ENCODE results near the gene OPN1LW. TPM values are rescaled to one million over a fixed set of nuclear protein-coding genes. Genes with fewer than 3 reads are reported as not detected.
A peak's percentile ranks its signal among the peaks of the same experiment; 100 is the strongest.
"Not testable (repeated sequence)": the region's sequence is repeated elsewhere in the genome, so short reads cannot be mapped to it uniquely, and the experiment has no call there.

OPN1LW gene
- total RNA-seq: not detected
- not detected for polyA plus RNA-seq

DNA sequence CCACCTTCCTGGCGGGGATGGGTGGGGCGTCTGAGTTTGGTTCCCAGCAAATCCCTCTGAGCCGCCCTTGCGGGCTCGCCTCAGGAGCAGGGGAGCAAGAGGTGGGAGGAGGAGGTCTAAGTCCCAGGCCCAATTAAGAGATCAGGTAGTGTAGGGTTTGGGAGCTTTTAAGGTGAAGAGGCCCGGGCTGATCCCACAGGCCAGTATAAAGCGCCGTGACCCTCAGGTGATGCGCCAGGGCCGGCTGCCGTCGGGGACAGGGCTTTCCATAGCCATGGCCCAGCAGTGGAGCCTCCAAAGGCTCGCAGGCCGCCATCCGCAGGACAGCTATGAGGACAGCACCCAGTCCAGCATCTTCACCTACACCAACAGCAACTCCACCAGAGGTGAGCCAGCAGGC lies at the start of gene OPN1LW:
TSS of gene OPN1LW (plus strand) at position 234 of the 400 bp plus-strand sequence. CDS start at position 275, 41 bp downstream.
- H3K9me3 Mint-ChIP-seq; H3K4me1 Mint-ChIP-seq; H3K36me3 Mint-ChIP-seq; H3K9me3 ChIP-seq (ENCODE audit: low read length); H3K27me3 ChIP-seq (ENCODE audit: insufficient read depth, low read length, poor library complexity, severe bottlenecking); H3K27me3 Mint-ChIP-seq; DNase-seq; CTCF ChIA-PET; H3K4me3 ChIP-seq (ENCODE audit: low read length); H3K36me3 ChIP-seq (ENCODE audit: insufficient read depth, low read length); H3K27ac ChIP-seq (ENCODE audit: low read depth, low read length); H3K4me1 ChIP-seq (ENCODE audit: insufficient read depth, low read length); POLR2A ChIA-PET: not testable (repeated sequence)
- peak within 1 kb of the TSS in 1 of 8 donors; percentile 73 for H3K27ac Mint-ChIP-seq
- H3K4me3 Mint-ChIP-seq: peak within 1 kb of the TSS in 1 of 7 donors; percentile 27

DNA sequence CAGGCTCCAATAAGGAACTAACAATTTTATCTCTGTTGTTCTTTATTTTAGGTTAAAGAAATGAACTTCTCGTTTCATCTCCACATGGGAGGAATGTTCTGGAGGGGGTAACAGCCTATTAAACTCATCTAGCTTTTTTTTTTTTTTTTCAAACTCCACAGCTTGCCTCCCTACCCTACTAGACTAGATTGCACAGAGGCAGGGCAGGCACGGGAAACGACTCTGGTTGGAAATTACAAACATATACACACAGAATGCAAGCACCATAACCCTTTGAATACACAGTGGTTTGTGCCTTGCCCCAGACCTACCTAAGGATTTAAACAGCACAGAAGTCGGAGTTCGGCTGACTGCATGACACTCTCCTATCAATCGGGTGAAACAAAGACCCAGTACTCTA lies 49.2 kb upstream of the OPN1LW start:
- Mint-ChIP-seq H3K36me3 (peaks cover 0 to 35% (median 6%) of the 10 kb centered on the region in 3 donors), H3K9me3 (no peaks in the 10 kb centered on the region), H3K27ac (peak overlapping the region; percentile 67 to 99 (median 96)), H3K27me3 (peaks cover 5 to 17% of the 10 kb centered on the region in 2 donors), H3K4me3 (peak overlapping the region; percentile 92 to 98 (median 96)), H3K4me1 (peaks cover 50 to 71% (median 70%) of the 10 kb centered on the region in 3 donors)
- CTCF ChIA-PET: interaction anchor here (0.8 to 2.5 kb wide), 3 partner anchors 10 to 232 kb away, joined by 3 to 6 read pairs (median 4); no protein-coding TSS in a partner anchor
- Histone ChIP-seq H3K4me1 (ENCODE audit: insufficient read depth, low read length) (peaks cover 45% of the 10 kb centered on the region), H3K36me3 (ENCODE audit: insufficient read depth, low read length) (peaks cover 4% of the 10 kb centered on the region), H3K27me3 (ENCODE audit: insufficient read depth, low read length, poor library complexity, severe bottlenecking) (no peaks in the 10 kb centered on the region), H3K27ac (ENCODE audit: low read depth, low read length) (peak overlapping the region; percentile 87), H3K4me3 (ENCODE audit: low read length) (peak overlapping the region; percentile 86), H3K9me3 (ENCODE audit: low read length) (no peaks in the 10 kb centered on the region)
- POLR2A ChIA-PET: no interaction called here
- DNase-seq: no peak

DNA sequence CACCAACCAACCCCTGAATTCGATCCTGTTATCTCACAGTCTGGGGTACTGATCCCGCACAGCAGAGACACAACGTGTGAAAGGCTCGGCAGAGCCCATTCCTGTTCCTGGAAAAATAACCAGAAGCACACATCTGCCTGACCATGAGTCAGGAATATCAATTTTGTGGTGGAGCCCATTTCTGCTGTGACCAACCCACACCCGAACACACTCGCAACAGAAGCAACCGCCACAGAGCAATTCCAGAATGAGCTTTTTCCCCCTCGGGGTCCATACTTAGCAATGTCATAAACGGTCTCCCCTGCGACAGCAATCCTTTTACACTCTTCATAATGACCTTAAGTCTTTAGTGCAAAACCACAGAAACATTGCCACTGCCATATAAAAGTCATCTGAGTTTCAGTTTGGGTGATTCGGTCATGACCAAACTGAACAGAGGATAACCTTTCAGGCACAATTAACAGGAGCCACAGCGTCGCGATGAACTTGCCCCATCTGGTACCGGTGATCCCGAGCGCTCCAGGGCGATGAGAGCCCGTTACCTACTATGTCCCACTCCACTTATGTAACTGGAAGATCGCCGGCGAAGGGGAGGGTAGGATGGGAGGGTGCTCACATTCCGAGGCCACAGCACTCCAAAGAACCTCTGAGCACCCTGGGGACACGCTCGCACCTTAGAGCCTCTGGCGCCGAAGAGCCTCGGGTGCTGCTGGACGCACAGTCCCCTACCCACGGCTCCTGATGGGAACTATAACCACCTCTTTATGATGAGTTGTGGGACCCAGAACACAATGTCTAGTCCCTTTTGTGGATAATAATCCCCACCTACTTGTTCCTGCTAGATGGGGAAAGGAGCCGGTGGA lies 47.7 kb upstream of the OPN1LW start:
- no peaks in the 10 kb centered on the region for H3K9me3 Mint-ChIP-seq
- peak in 1 of 5 donors; percentile 10 for DNase-seq
- POLR2A ChIA-PET: interaction anchor here (0.5 to 1.0 kb wide), 2 partner anchors 13 to 76 kb away, joined by 3 to 7 read pairs; partner anchors contain the start of gene IRAK1

DNA sequence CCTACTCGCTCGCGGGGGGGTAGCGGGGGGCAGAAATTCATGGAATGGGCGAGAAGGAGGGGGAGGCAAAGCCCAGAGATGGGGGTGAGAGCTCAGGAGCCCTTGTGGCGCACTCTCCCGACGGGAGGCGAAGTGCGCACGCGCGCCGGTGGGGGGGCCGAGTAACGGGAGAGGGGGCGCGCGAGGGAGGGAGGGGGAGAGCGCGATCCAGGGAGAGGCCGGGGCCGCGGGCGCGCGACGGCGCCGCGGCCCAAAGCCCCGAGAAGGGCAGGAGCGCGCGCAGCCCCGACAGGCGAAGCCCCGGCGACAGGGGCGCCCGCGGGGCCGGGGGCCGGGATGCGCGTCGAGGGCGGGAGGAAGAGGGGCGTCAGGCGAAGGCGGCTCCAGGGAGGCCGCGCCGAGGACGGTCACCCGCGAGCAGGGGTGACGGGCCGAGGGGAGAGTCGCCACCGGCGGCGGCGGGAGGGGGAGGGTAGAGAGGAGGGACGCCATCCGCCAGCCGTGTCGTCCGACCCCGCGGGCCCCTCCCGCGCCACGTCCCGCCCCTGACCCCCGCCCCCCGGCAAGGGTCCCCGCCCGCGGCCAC lies 46.9 kb upstream of the OPN1LW start:
- Histone ChIP-seq H3K27ac (ENCODE audit: low read depth, low read length) (peak overlapping the region; percentile 87), H3K36me3 (ENCODE audit: insufficient read depth, low read length) (no peaks in the 10 kb centered on the region), H3K4me1 (ENCODE audit: insufficient read depth, low read length) (peaks cover 36% of the 10 kb centered on the region), H3K4me3 (ENCODE audit: low read length) (peak overlapping the region; percentile 86), H3K9me3 (ENCODE audit: low read length) (no peaks in the 10 kb centered on the region), H3K27me3 (ENCODE audit: insufficient read depth, low read length, poor library complexity, severe bottlenecking) (no peaks in the 10 kb centered on the region)
- POLR2A ChIA-PET: interaction anchor here (0.5 to 1.0 kb wide), 2 partner anchors 13 to 77 kb away, joined by 3 to 7 read pairs; partner anchors contain the start of gene IRAK1
- H3K4me1 Mint-ChIP-seq: peaks cover 35 to 51% (median 50%) of the 10 kb centered on the region in 3 donors
- no peaks in the 10 kb centered on the region for H3K9me3 Mint-ChIP-seq
- peaks cover 0 to 20% (median 0%) of the 10 kb centered on the region in 3 donors for H3K36me3 Mint-ChIP-seq
- H3K4me3 Mint-ChIP-seq: peak overlapping the region; percentile 92 to 98 (median 96)
- DNase-seq: peak; percentile 59 to 85 (median 67)
- H3K27me3 Mint-ChIP-seq: peaks cover 5 to 14% of the 10 kb centered on the region in 2 donors
- peak overlapping the region; percentile 88 to 99 (median 97) for H3K27ac Mint-ChIP-seq
- CTCF ChIA-PET: interaction anchor here (1.1 to 1.6 kb wide), 3 partner anchors 33 to 40 kb away, joined by 3 to 4 read pairs (median 3); no protein-coding TSS in a partner anchor

More for the DNA sequence above, 47.7 kb upstream of the OPN1LW start:
- Histone ChIP-seq H3K27ac (ENCODE audit: low read depth, low read length) (peak overlapping the region; percentile 87), H3K4me3 (ENCODE audit: low read length) (peak overlapping the region; percentile 86), H3K27me3 (ENCODE audit: insufficient read depth, low read length, poor library complexity, severe bottlenecking) (no peaks in the 10 kb centered on the region), H3K4me1 (ENCODE audit: insufficient read depth, low read length) (peaks cover 44% of the 10 kb centered on the region), H3K36me3 (ENCODE audit: insufficient read depth, low read length) (peaks cover 3% of the 10 kb centered on the region), H3K9me3 (ENCODE audit: low read length) (no peaks in the 10 kb centered on the region)
- CTCF ChIA-PET: interaction anchor here (0.7 to 1.6 kb wide), 3 partner anchors 32 to 41 kb away, joined by 3 to 4 read pairs (median 4); no protein-coding TSS in a partner anchor
- H3K4me3 Mint-ChIP-seq: peak overlapping the region; percentile 92 to 98 (median 96)
- peak overlapping the region; percentile 88 to 99 (median 97) for H3K27ac Mint-ChIP-seq
- peaks cover 0 to 25% (median 0%) of the 10 kb centered on the region in 3 donors for H3K36me3 Mint-ChIP-seq
- peaks cover 5 to 18% of the 10 kb centered on the region in 2 donors for H3K27me3 Mint-ChIP-seq
- peaks cover 41 to 59% (median 58%) of the 10 kb centered on the region in 3 donors for H3K4me1 Mint-ChIP-seq

DNA sequence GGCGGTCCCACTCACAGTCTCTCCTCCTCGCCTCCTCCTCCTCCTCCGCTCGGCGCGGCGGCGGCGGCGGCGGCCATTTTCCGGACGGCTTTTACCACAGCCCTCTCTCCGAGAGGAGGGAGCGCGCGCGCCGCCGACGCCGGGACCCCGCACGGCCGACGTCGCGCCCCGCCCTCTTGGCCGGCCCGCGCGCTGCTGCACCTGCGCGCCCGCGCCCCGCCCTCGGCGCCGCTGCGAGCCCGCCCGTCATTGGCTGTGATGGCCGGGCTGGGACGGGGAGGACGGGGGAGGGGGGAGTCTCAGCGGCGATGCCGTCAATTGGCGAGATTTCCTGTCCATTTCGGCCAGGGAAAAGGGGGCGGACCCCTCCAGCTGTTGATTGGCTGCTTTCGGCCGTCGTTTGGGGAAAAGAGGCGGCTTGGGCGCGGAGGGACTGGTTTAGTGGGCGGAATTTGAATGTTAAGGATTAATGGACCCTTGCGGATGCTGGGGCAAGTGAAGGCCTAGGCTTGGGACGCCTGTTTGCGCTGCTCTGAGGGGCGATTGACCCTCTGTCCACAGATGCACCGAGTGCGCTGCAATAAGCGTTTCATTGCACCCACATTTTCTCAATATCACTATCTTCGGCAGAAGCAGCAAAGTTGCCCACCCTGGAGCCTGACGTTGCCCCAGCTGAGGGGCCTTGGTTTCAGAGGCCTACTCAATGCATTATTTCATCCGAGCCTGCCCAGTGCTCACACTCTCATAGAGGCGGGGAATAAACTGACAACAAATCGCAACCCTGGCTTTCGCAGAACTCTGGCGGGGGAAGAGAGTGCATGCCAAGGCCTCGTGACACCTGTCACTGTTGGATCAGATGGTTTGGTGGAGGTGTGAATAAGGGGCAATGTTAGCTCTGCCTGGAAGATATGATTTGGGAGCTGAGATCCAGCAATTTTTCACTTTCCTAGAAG lies 46.2 kb upstream of the OPN1LW start, which contains the start of gene MECP2:
TSS of gene MECP2 (minus strand) at position 129 of the 953 bp plus-strand sequence.
- H3K27ac ChIP-seq (ENCODE audit: low read depth, low read length): peak within 1 kb of the TSS; percentile 87
- H3K36me3 Mint-ChIP-seq: peaks cover 0 to 15% (median 0%) of the 10 kb centered on the region in 3 donors
- peaks cover 5 to 15% of the 10 kb centered on the region in 2 donors for H3K27me3 Mint-ChIP-seq
- no peaks in the 10 kb centered on the region for H3K36me3 ChIP-seq (ENCODE audit: insufficient read depth, low read length)
- H3K4me3 ChIP-seq (ENCODE audit: low read length): peak within 1 kb of the TSS; percentile 86
- peaks cover 29% of the 10 kb centered on the region for H3K4me1 ChIP-seq (ENCODE audit: insufficient read depth, low read length)
- CTCF ChIA-PET: interaction anchor here (1.1 to 1.6 kb wide), 3 partner anchors 34 to 39 kb away, joined by 3 to 4 read pairs (median 3); no protein-coding TSS in a partner anchor
- H3K4me3 Mint-ChIP-seq: peak within 1 kb of the TSS; percentile 92 to 98 (median 96)
- peaks cover 28 to 44% (median 43%) of the 10 kb centered on the region in 3 donors for H3K4me1 Mint-ChIP-seq
- DNase-seq: peak; percentile 78 to 90 (median 86)
- H3K9me3 Mint-ChIP-seq: no peaks in the 10 kb centered on the region
- no peaks in the 10 kb centered on the region for H3K27me3 ChIP-seq (ENCODE audit: insufficient read depth, low read length, poor library complexity, severe bottlenecking)
- POLR2A ChIA-PET: interaction anchor here (1.0 kb wide), 1 partner anchor 78 kb away, joined by 3 read pairs; the partner anchor contains the start of gene IRAK1
- H3K9me3 ChIP-seq (ENCODE audit: low read length): no peaks in the 10 kb centered on the region
- H3K27ac Mint-ChIP-seq: peak within 1 kb of the TSS; percentile 96 to 99 (median 98)

DNA sequence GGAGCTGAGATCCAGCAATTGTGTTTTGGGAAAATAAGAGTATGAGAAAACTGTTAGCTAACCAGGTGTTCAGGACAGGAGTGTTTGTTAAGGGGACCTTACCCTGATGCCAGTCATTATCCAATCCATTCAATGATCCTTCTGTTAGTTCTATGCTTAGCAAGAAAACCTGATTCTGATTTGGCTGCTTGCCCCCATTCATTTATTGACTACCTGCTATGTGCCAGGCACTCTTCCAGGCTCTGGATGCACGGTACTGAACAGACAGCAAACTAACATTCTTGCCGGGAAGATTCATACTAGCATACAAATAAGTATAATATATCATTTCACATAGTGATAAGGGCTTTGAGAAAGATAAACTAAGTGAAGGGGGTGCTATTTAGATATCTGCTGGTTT lies 45.5 kb upstream of the OPN1LW start:
- peaks cover 24% of the 10 kb centered on the region for H3K4me1 ChIP-seq (ENCODE audit: insufficient read depth, low read length)
- H3K4me3 Mint-ChIP-seq: peak overlapping the region; percentile 82 to 94 (median 85)
- POLR2A ChIA-PET: no interaction called here
- CTCF ChIA-PET: interaction anchor here (1.5 to 1.6 kb wide), 2 partner anchors 37 to 38 kb away, joined by 3 to 4 read pairs; no protein-coding TSS in a partner anchor
- no peaks in the 10 kb centered on the region for H3K9me3 ChIP-seq (ENCODE audit: low read length)
- H3K27me3 Mint-ChIP-seq: peaks cover 5 to 15% of the 10 kb centered on the region in 2 donors
- DNase-seq: no peak
- no peaks in the 10 kb centered on the region for H3K36me3 ChIP-seq (ENCODE audit: insufficient read depth, low read length)
- peaks cover 25 to 39% (median 39%) of the 10 kb centered on the region in 3 donors for H3K4me1 Mint-ChIP-seq
- H3K27ac ChIP-seq (ENCODE audit: low read depth, low read length): no peak overlapping the region
- H3K4me3 ChIP-seq (ENCODE audit: low read length): no peak overlapping the region
- H3K36me3 Mint-ChIP-seq: peaks cover 0 to 13% (median 0%) of the 10 kb centered on the region in 3 donors
- no peaks in the 10 kb centered on the region for H3K9me3 Mint-ChIP-seq
- H3K27ac Mint-ChIP-seq: peak overlapping the region in 7 of 8 donors; percentile 90 to 98 (median 94)
- H3K27me3 ChIP-seq (ENCODE audit: insufficient read depth, low read length, poor library complexity, severe bottlenecking): no peaks in the 10 kb centered on the region

DNA sequence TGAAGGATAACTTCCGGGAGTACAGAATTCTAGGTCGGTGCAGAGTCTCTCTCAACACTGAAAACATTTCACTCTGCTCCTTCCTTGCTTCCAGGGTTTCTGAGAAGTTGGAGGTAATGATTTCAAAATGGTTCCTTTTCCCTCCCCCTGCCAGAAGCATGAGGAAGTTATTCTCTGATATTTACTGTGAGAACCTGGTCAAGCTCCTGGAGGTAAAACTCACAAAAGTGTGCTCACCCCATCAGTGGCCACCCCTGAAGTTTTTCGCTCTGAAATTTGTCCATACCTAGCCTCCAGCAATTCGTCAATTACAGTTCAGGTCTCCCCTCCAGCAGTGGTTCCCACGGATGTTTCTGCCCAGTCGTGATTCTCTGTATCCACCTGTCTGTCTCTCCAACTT lies 30.3 kb upstream of the OPN1LW start:
- ChIA-PET CTCF (no interaction called here), POLR2A (no interaction called here)
- DNase-seq: no peak
- Histone ChIP-seq H3K27ac (ENCODE audit: low read depth, low read length) (no peak overlapping the region), H3K4me3 (ENCODE audit: low read length) (no peak overlapping the region), H3K36me3 (ENCODE audit: insufficient read depth, low read length) (no peaks in the 10 kb centered on the region), H3K9me3 (ENCODE audit: low read length) (no peaks in the 10 kb centered on the region), H3K27me3 (ENCODE audit: insufficient read depth, low read length, poor library complexity, severe bottlenecking) (no peaks in the 10 kb centered on the region), H3K4me1 (ENCODE audit: insufficient read depth, low read length) (no peaks in the 10 kb centered on the region)
- Mint-ChIP-seq H3K4me1 (peaks cover 3 to 6% (median 4%) of the 10 kb centered on the region in 3 donors), H3K27me3 (peaks cover 0 to 3% of the 10 kb centered on the region in 2 donors), H3K27ac (no peak overlapping the region), H3K9me3 (no peaks in the 10 kb centered on the region), H3K4me3 (no peak overlapping the region), H3K36me3 (no peaks in the 10 kb centered on the region)

Measured in CD8-positive, alpha-beta memory T cell (primary cell).